Hepatocyte (in vitro differentiated cells): ENCODE data around the gene CCL2. TPM values are rescaled to one million over a fixed set of nuclear protein-coding genes. Genes with fewer than 3 reads are reported as not detected.

Experiments used
- DNase-seq: peaks from one replicate; pipeline ENCODE4 v3.0.0-alpha.2; 2016; ENCODE audit warnings: low spot score
- H2AFZ ChIP-seq: fragments of 200-600 bp; sonication (generic); 2 replicates; pipeline ENCODE4 v1.6.0; 2016; ENCODE audit warnings: antibody characterized with exemption, mild to moderate bottlenecking
- H3K27ac ChIP-seq: fragments of 200-600 bp; sonication (generic); 2 replicates; pipeline ENCODE4 v1.5.1; 2016; ENCODE audit warnings: mild to moderate bottlenecking
- H3K27me3 ChIP-seq: fragments of 200-600 bp; sonication (generic); 2 replicates; pipeline ENCODE4 v1.6.1; 2016
- H3K36me3 ChIP-seq: fragments of 200-600 bp; sonication (generic); replicated peaks from 2 replicates; pipeline ENCODE4 v1.5.1; 2016; ENCODE audit warnings: low read depth; ENCODE audit not compliant: insufficient read depth
- H3K4me1 ChIP-seq: fragments of 200-600 bp; sonication (generic); 2 replicates; pipeline ENCODE4 v1.5.1; 2016; ENCODE audit warnings: mild to moderate bottlenecking, moderate library complexity; ENCODE audit not compliant: insufficient read depth
- H3K4me2 ChIP-seq: fragments of 200-600 bp; sonication (generic); 2 replicates; pipeline ENCODE4 v1.6.0; 2016
- H3K4me3 ChIP-seq: fragments of 200-600 bp; sonication (generic); 2 replicates; pipeline ENCODE4 v1.5.1; 2016; ENCODE audit warnings: mild to moderate bottlenecking
- H3K79me2 ChIP-seq: fragments of 200-600 bp; sonication (generic); 2 replicates; pipeline ENCODE4 v1.6.0; 2017; ENCODE audit warnings: mild to moderate bottlenecking
- H3K9me2 ChIP-seq: fragments of 200-600 bp; sonication (generic); replicated peaks from 2 replicates; pipeline ENCODE4 v1.6.0; 2017; ENCODE audit warnings: mild to moderate bottlenecking; ENCODE audit not compliant: insufficient read depth
- H3K9me3 ChIP-seq: fragments of 200-600 bp; sonication (generic); 2 replicates; pipeline ENCODE4 v1.5.1; 2016; ENCODE audit warnings: low read depth, mild to moderate bottlenecking
- H4K20me1 ChIP-seq: fragments of 200-600 bp; sonication (generic); 2 replicates; pipeline ENCODE4 v1.6.0; 2016; ENCODE audit warnings: mild to moderate bottlenecking; ENCODE audit not compliant: insufficient read depth, poor library complexity, severe bottlenecking
- CTCF ChIP-seq: fragments of 200-600 bp; sonication (generic); IDR thresholded peaks from 2 replicates; pipeline ENCODE4 v1.5.1; 2016; ENCODE audit warnings: antibody characterized with exemption, mild to moderate bottlenecking; ENCODE audit not compliant: poor library complexity
- EZH2 ChIP-seq: fragments of 200-600 bp; sonication (generic); IDR thresholded peaks from 2 replicates; pipeline ENCODE4 v1.6.1; 2016; ENCODE audit warnings: antibody characterized with exemption, mild to moderate bottlenecking, borderline replicate concordance
- EZH2phosphoT487 ChIP-seq: fragments of 200-600 bp; sonication (generic); IDR thresholded peaks from one replicate; pipeline ENCODE4 v1.6.1; 2018; ENCODE audit warnings: antibody characterized with exemption, mild to moderate bottlenecking, low read depth, moderate library complexity; ENCODE audit not compliant: unreplicated experiment, severe bottlenecking
- WGBS: methylation state at CpG from one replicate; pipeline ENCODE4 v1.1.6; 2016; ENCODE audit warnings: low lambda C conversion rate; ENCODE audit errors: missing lambda C conversion rate; 5-methylcytosine and 5-hydroxymethylcytosine counted together
- polyA plus RNA-seq: library from polyadenylated mRNA; unstranded; fragments of >200 nt; fragmentation: Nextera tagmentation; extraction: Ambion mirVana; gene quantifications from 2 replicates; pipeline ENCODE4 v1.2.1, GENCODE V29; 2016
- total RNA-seq: library from RNA; depleted of rRNA; stranded (reverse); fragments of >200 nt; gene quantifications from 2 replicates; pipeline ENCODE4 v1.2.3, GENCODE V29; 2014

The CCL2 gene
- total and polyA plus RNA-seq, 2 experiments from 2014 or later, result 27.4 to 54.0 TPM

GRCh38 chr17:34227707-34228106 lies 27.4 kb upstream of the CCL2 start:
- Histone ChIP-seq H3K79me2 (no peaks in the 10 kb centered on the region), H3K4me1 (no peaks in the 10 kb centered on the region), H2AFZ (no peak overlapping the region), H3K4me2 (no peak overlapping the region), H3K4me3 (no peak overlapping the region), H3K36me3 (no peaks in the 10 kb centered on the region), H4K20me1 (no peaks in the 10 kb centered on the region), H3K9me3 (no peaks in the 10 kb centered on the region), H3K27me3 (no peaks in the 10 kb centered on the region), H3K27ac (no peak overlapping the region), H3K9me2 (no peaks in the 10 kb centered on the region)
- 44% methylated on average over 3 of the region's 3 CpGs for WGBS
- no peak for TF ChIP-seq EZH2
- TF ChIP-seq EZH2phosphoT487, result no peak
- TF ChIP-seq CTCF, result no peak
- DNase-seq, result no peak

GRCh38 chr17:34228781-34229180 lies 26.3 kb upstream of the CCL2 start:
- Histone ChIP-seq H3K4me1 (no peaks in the 10 kb centered on the region), H3K4me2 (no peak overlapping the region), H3K36me3 (no peaks in the 10 kb centered on the region), H3K9me2 (no peaks in the 10 kb centered on the region), H3K27ac (no peak overlapping the region), H3K27me3 (no peaks in the 10 kb centered on the region), H3K9me3 (no peaks in the 10 kb centered on the region), H3K4me3 (no peak overlapping the region), H4K20me1 (no peaks in the 10 kb centered on the region), H3K79me2 (no peaks in the 10 kb centered on the region), H2AFZ (no peak overlapping the region)
- DNase-seq, result no peak
- 95% methylated on average over 4 of the region's 4 CpGs for WGBS
- TF ChIP-seq CTCF (no peak), EZH2phosphoT487 (no peak), EZH2 (no peak)

- Histone ChIP-seq H3K4me3 (no peak overlapping the region), H3K4me2 (no peak overlapping the region), H3K9me3 (no peaks in the 10 kb centered on the region), H3K4me1 (peaks cover 5% of the 10 kb centered on the region), H2AFZ (no peak overlapping the region), H3K9me2 (no peaks in the 10 kb centered on the region), H3K27me3 (no peaks in the 10 kb centered on the region), H3K79me2 (no peaks in the 10 kb centered on the region), H3K36me3 (no peaks in the 10 kb centered on the region), H3K27ac (no peak overlapping the region), H4K20me1 (no peaks in the 10 kb centered on the region)
- DNase-seq, result no peak
- TF ChIP-seq EZH2 (no peak), EZH2phosphoT487 (no peak), CTCF (no peak)
- 100% methylated on average over 1 of the region's 1 CpG for WGBS
These were observed 24.7 kb upstream of the CCL2 start for GRCh38 chr17:34230342-34230741.

GRCh38 chr17:34234616-34235015 lies 20.5 kb upstream of the CCL2 start:
- H4K20me1 ChIP-seq, result no peaks in the 10 kb centered on the region
- no peaks in the 10 kb centered on the region for H3K9me3 ChIP-seq
- no peaks in the 10 kb centered on the region for H3K9me2 ChIP-seq
- no peak for DNase-seq
- TF ChIP-seq EZH2phosphoT487 (no peak), CTCF (no peak)
- 89% methylated on average over 3 of the region's 3 CpGs for WGBS
- no peak overlapping the region for H2AFZ ChIP-seq
- no peaks in the 10 kb centered on the region for H3K79me2 ChIP-seq
- H3K27ac ChIP-seq, result no peak overlapping the region
- H3K4me3 ChIP-seq, result no peak overlapping the region
- peaks cover 13% of the 10 kb centered on the region for H3K4me1 ChIP-seq
- H3K4me2 ChIP-seq, result no peak overlapping the region
- no peaks in the 10 kb centered on the region for H3K36me3 ChIP-seq
- H3K27me3 ChIP-seq, result no peaks in the 10 kb centered on the region
